K562 (cell line): ENCODE measurements around the gene LONRF3. TPM values are rescaled to one million over a fixed set of nuclear protein-coding genes. Genes with fewer than 3 reads are reported as not detected.

Experiments
- BACH1 ChIP-seq: fragments of 200-800 bp; sonication (Bioruptor generic); IDR thresholded peaks from 2 replicates; pipeline ENCODE4 v1.6.1; 2016; ENCODE audit warnings: missing genetic modification characterization, missing compliant biosample characterization
- BRD4 ChIP-seq: fragments of 200-600 bp; sonication (generic); IDR thresholded peaks from 2 replicates; pipeline ENCODE4 v1.6.1; 2017; ENCODE audit warnings: inconsistent platforms
- CHD2 ChIP-seq: IDR thresholded peaks from 2 replicates; pipeline ENCODE4 v1.6.1; 2011; ENCODE audit warnings: low read depth, low read length
- CXXC5 ChIP-seq: fragments of 250-450 bp; sonication (Bioruptor Pico); IDR thresholded peaks from 2 replicates; pipeline ENCODE4 v1.8.0; 2022; ENCODE audit warnings: inconsistent platforms, mild to moderate bottlenecking, moderate library complexity
- E2F5 ChIP-seq: sonication (generic); formaldehyde crosslinking; IDR thresholded peaks from 2 replicates; pipeline ENCODE4 v1.8.0; 2022; ENCODE audit warnings: mild to moderate bottlenecking, missing genetic modification reagents
- EP400 ChIP-seq: fragments of 450-650 bp; IDR thresholded peaks from 2 replicates; pipeline ENCODE4 v1.6.1; 2017; ENCODE audit warnings: antibody characterized with exemption, mild to moderate bottlenecking, moderate library complexity
- ETV6 ChIP-seq, 3 experiments: fragments of 150-350 bp in 1 of 3; sonication (generic) in 1 of 3; formaldehyde crosslinking in 1 of 3; IDR thresholded peaks; 2 replicates each; pipeline versions ENCODE4 v1.6.1 to v1.8.0; 2014 to 2022; ENCODE audit warnings: borderline replicate concordance in 2 of 3, low read depth in 2 of 3, antibody characterized with exemption in 1 of 3, low read length in 1 of 3, mild to moderate bottlenecking in 1 of 3, missing genetic modification reagents in 1 of 3
- HCFC1 ChIP-seq: IDR thresholded peaks from 2 replicates; pipeline ENCODE4 v1.6.1; 2012; ENCODE audit warnings: low read depth, low read length, improper control_type of control experiment
- HIVEP1 ChIP-seq: fragments of 250-450 bp; sonication (Bioruptor Pico); IDR thresholded peaks from 2 replicates; pipeline ENCODE4 v1.4.0; 2020; ENCODE audit warnings: mild to moderate bottlenecking
- HNRNPUL1 ChIP-seq: fragments of 200-400 bp; formaldehyde crosslinking; IDR thresholded peaks from 2 replicates; pipeline ENCODE4 v1.6.1; 2017; ENCODE audit warnings: low read length
- NCOA4 ChIP-seq: fragments of 450-650 bp; IDR thresholded peaks from 2 replicates; pipeline ENCODE4 v1.6.1; 2018; ENCODE audit warnings: mild to moderate bottlenecking; ENCODE audit not compliant: partially characterized antibody
- NFRKB ChIP-seq: fragments of 450-650 bp; IDR thresholded peaks from 2 replicates; pipeline ENCODE4 v1.6.1; 2016; ENCODE audit warnings: low read depth
- RBM17 ChIP-seq: fragments of 200-400 bp; formaldehyde crosslinking; IDR thresholded peaks from 2 replicates; pipeline ENCODE4 v1.6.1; 2017; ENCODE audit warnings: low read depth, mild to moderate bottlenecking, low read length, borderline replicate concordance
- RBM39 ChIP-seq: fragments of 200-400 bp; formaldehyde crosslinking; optimal IDR thresholded peaks from 2 replicates; pipeline ENCODE3; 2018; ENCODE audit warnings: low read depth, low read length
- SRSF3 ChIP-seq: fragments of 200-400 bp; formaldehyde crosslinking; IDR thresholded peaks from 2 replicates; pipeline ENCODE4 v1.6.1; 2016; ENCODE audit warnings: mild to moderate bottlenecking, low read length, moderate library complexity; ENCODE audit not compliant: insufficient read depth
- TAL1 ChIP-seq: fragments of 450-650 bp; IDR thresholded peaks from 2 replicates; pipeline ENCODE4 v1.6.1; 2016; ENCODE audit warnings: mild to moderate bottlenecking
- THRAP3 ChIP-seq: fragments of 450-650 bp; IDR thresholded peaks from 2 replicates; pipeline ENCODE4 v1.6.1; 2016; ENCODE audit warnings: mild to moderate bottlenecking, inconsistent platforms, borderline replicate concordance
- ZC3H11A ChIP-seq: IDR thresholded peaks from 2 replicates; pipeline ENCODE4 v1.6.1; 2012; ENCODE audit warnings: low read depth, low read length, improper control_type of control experiment
- ZFP36 ChIP-seq: fragments of 150-350 bp; IDR thresholded peaks from 2 replicates; pipeline ENCODE4 v1.6.1; 2018; ENCODE audit warnings: low read length, low read depth; ENCODE audit not compliant: partially characterized antibody
- ZNF12 ChIP-seq: sonication (generic); formaldehyde crosslinking; IDR thresholded peaks from 2 replicates; pipeline ENCODE4 v1.4.0; 2020; ENCODE audit warnings: mild to moderate bottlenecking, missing genetic modification reagents
- ZNF3 ChIP-seq: fragments of 250-450 bp; sonication (Bioruptor Pico); IDR thresholded peaks from 2 replicates; pipeline ENCODE4 v1.5.0; 2021; ENCODE audit warnings: mild to moderate bottlenecking, moderate library complexity
- ZNF512 ChIP-seq: IDR thresholded peaks from 2 replicates; pipeline ENCODE4 v1.6.1; 2016; ENCODE audit warnings: missing genetic modification characterization, missing compliant biosample characterization
- ZNF518B ChIP-seq: fragments of 250-450 bp; sonication (Bioruptor Pico); IDR thresholded peaks from 2 replicates; pipeline ENCODE4 v1.5.0; 2021; ENCODE audit warnings: mild to moderate bottlenecking, moderate library complexity
- polyA plus RNA-seq, 8 experiments: library from polyadenylated mRNA; depleted of rRNA in 4 of 8; stranded (reverse) in 5 of 8; unstranded in 3 of 8; fragments of >200 nt; fragmentation: Nextera tagmentation in 2 of 8; fragmentation: Illumina TruSeq in 1 of 8; extraction: Ambion mirVana in 2 of 8; extraction: Trizol in 1 of 8; gene quantifications; 2 replicates each; pipeline versions ENCODE4 v1.2.1 to v1.2.3, GENCODE V29; 2011 to 2014; ENCODE audit warnings: inconsistent platforms in 1 of 8, missing spikeins in 1 of 8
- total RNA-seq, 7 experiments: library from RNA; depleted of rRNA in 6 of 7; stranded (reverse); fragments of >200 nt in 6 of 7; fragmentation: Illumina TruSeq in 2 of 7; extraction: Trizol in 2 of 7; gene quantifications; 2 replicates each; pipeline versions ENCODE4 v1.2.1 to v1.2.3, GENCODE V29; 2011 to 2021; ENCODE audit warnings: low replicate concordance in 1 of 7

LONRF3 gene
- total and polyA plus RNA-seq, 9 of the 15 experiments (the other 6 are each of a cell fraction or from before 2014, with no cell fraction given) = 1.3 to 22.0 (median 8.7) TPM

- TF ChIP-seq E2F5 = no peak
- TF ChIP-seq NCOA4 = no peak
- TF ChIP-seq ZNF512 = no peak
- no peak for TF ChIP-seq ZC3H11A
- TF ChIP-seq THRAP3 = no peak
- no peak for TF ChIP-seq ETV6 (IDR thresholded peaks at IDR 0.05; ENCODE audit: borderline replicate concordance in 1 of 2, low read depth in 2 of 2, low read length in 1 of 2)
- TF ChIP-seq ETV6 (CRISPR knock-in tag; IDR thresholded peaks at IDR 0.05; ENCODE audit: borderline replicate concordance) = no peak
- no peak for TF ChIP-seq HIVEP1 (CRISPR knock-in tag)
- no peak for TF ChIP-seq ZNF518B (CRISPR knock-in tag)
- TF ChIP-seq CHD2 = no peak
- TF ChIP-seq ZNF3 (CRISPR knock-in tag) = peak; percentile 89
- no peak for TF ChIP-seq ZNF12 (CRISPR knock-in tag)
- TF ChIP-seq SRSF3 = no peak
- TF ChIP-seq HNRNPUL1 = no peak
- no peak for TF ChIP-seq HCFC1
- TF ChIP-seq BRD4 = no peak
- no peak for TF ChIP-seq ZFP36
- no peak for TF ChIP-seq RBM17
- no peak for TF ChIP-seq RBM39
- TF ChIP-seq TAL1 = peak; percentile 92
- no peak; the same call in 1 of the 2 replicates for TF ChIP-seq EP400
- no peak for TF ChIP-seq CXXC5 (CRISPR knock-in tag)
- no peak for TF ChIP-seq NFRKB
- TF ChIP-seq BACH1 (tag) = no peak
Measured at GRCh38 chrX:118948270-118948669, 26.1 kb upstream of the LONRF3 start (continued).
